ENCODE measurements around the gene MEI4.

The MEI4 gene

DNA sequence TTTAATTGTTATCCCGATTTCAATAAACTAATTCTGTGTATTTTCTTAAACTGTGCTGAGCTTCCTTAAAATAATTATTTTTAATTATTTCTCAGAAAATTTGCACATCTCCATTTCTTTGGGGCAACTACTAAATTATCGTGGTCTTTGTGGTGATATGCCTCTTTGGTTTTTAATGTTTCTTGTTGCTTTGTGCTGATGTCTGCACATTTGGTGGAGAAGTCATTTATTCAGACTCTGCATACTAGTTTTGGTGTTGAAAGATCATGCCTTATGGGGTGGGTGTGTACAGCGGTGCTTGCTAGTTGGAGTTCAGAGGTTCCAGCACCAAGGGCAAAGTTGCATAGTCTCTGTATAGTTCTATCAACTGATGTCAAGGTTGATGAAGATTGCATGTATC, 253.2 kb downstream of the MEI4 start:
- no peak for DNase-seq (ENCODE audit: low read depth)
- TF ChIP-seq, protein P1, sequence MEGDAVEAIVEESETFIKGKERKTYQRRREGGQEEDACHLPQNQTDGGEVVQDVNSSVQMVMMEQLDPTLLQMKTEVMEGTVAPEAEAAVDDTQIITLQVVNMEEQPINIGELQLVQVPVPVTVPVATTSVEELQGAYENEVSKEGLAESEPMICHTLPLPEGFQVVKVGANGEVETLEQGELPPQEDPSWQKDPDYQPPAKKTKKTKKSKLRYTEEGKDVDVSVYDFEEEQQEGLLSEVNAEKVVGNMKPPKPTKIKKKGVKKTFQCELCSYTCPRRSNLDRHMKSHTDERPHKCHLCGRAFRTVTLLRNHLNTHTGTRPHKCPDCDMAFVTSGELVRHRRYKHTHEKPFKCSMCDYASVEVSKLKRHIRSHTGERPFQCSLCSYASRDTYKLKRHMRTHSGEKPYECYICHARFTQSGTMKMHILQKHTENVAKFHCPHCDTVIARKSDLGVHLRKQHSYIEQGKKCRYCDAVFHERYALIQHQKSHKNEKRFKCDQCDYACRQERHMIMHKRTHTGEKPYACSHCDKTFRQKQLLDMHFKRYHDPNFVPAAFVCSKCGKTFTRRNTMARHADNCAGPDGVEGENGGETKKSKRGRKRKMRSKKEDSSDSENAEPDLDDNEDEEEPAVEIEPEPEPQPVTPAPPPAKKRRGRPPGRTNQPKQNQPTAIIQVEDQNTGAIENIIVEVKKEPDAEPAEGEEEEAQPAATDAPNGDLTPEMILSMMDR (conservative IDR thresholded peaks at IDR 0.05; ENCODE audit: control insufficient read depth, insufficient read depth, low read depth, low read length), result no peak
- H3K4me3 ChIP-seq (ENCODE audit: control insufficient read depth, low read depth, low read length), result no peak overlapping the region

DNA sequence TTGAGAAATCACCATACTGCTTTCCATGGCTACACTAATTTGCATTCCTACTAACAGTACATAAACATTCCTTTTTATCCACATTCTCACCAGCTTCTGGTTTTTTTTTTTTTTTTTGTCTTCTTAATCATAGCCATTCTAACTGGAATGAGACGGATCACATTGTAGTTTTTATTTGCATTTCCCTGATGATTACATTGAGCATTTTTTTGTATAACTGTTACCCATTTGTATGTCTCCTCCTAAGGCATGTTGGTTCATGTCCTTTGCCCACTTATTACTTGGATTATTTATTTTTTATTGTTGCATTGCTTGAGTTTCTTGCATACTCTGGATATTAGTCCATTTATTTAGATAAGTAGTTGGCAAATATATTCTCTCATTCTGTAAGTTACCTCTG, 258.0 kb downstream of the MEI4 start:
- no peak for DNase-seq (ENCODE audit: low read depth)
- H3K4me3 ChIP-seq (ENCODE audit: control insufficient read depth, low read depth, low read length), result no peak overlapping the region
- TF ChIP-seq, protein P1 (conservative IDR thresholded peaks at IDR 0.05; ENCODE audit: control insufficient read depth, insufficient read depth, low read depth, low read length), result no peak

DNA sequence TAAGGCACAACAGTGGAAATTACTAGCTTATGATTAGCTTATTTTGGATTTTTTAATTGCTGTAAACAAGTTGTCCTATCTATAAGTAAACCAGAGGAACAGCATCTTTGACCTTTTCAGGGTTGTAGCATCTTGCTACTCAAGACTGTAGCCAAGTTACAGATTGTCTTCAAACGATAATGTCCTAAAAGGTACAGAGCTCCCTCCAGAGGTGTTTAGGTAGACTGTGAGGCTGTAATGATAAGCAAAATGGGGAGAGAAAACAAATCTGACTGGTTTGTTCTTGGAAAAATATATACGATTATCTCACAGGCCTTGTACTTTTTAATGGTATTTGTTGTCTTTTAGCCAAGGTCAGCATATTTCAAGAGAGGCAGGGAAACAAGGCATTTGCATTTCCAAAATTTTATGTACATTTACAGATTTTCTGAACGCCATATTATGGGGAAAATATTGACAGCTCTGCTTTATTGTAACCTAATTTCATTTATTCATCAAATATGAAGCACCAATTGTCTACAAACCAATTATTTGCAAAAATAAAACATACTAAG, 273.4 kb downstream of the MEI4 start:
- TF ChIP-seq, protein P1 (conservative IDR thresholded peaks at IDR 0.05; ENCODE audit: control insufficient read depth, insufficient read depth, low read depth, low read length), result no peak
- DNase-seq (ENCODE audit: low read depth), result no peak
- H3K4me3 ChIP-seq (ENCODE audit: control insufficient read depth, low read depth, low read length), result no peak overlapping the region

DNA sequence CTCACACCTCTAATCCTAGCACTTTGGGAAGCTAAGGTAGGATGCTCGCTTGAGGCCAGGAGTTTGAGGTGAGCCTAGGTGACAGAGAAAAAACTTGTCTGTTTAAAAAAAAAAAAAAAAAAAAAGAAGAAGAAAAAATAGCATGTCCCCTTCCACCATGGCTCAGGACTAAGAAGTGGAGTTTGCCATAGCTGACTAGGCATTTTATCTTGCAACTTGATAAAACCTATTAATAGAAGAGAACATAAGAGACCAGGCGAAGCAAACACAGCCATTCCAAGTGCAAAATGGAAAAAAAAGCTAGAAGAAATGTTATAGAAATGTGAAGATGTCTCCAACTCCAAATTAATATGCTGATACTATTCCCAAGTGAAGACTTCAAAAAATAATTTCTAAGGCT, 277.5 kb downstream of the MEI4 start:
- DNase-seq (ENCODE audit: low read depth), result no peak
- TF ChIP-seq, protein P1 (conservative IDR thresholded peaks at IDR 0.05; ENCODE audit: control insufficient read depth, insufficient read depth, low read depth, low read length), result no peak
- no peak overlapping the region for H3K4me3 ChIP-seq (ENCODE audit: control insufficient read depth, low read depth, low read length)

DNA sequence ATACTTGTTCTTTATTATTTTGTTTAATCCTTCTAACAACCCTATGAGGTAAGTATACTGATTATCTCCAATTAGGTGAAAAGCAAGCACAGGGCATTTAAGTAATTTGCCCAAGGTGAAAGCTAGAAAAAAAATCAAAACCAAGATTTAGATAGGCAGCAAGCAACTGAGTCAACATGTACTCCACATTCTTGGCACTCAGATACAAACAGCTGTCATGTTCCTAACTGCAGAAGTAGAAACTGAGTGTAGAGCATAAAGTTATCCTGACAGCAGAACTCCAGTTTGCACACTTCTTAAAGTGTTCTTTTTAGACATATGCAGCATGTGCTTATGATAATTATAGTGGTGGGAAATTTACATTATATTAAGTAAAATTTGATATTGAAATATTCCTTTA, 278.1 kb downstream of the MEI4 start:
- H3K4me3 ChIP-seq (ENCODE audit: control insufficient read depth, low read depth, low read length), result no peak overlapping the region
- DNase-seq (ENCODE audit: low read depth), result no peak
- TF ChIP-seq, protein P1 (conservative IDR thresholded peaks at IDR 0.05; ENCODE audit: control insufficient read depth, insufficient read depth, low read depth, low read length), result no peak

DNA sequence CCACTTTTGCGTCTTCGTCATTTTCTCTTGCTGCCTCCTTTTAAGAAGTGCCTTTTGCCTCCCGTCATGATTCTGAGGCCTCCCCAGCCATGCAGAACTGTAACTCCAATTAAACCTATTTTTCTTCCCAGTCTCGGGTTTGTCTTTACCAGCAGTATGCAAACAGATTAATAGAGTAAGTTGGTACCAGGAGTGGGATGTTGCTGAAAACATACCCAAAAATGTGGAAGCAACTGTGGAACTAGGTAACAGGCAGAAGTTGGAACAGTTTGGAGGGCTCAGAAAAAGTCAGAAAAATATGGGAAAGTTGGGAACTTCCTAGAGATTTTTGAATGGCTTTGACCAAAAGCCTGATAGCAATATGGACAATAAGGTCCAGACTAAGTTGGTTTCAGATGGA, 309.2 kb downstream of the MEI4 start:
- DNase-seq (ENCODE audit: low read depth), result no peak
- no peak overlapping the region for H3K4me3 ChIP-seq (ENCODE audit: control insufficient read depth, low read depth, low read length)
- TF ChIP-seq, protein P1 (conservative IDR thresholded peaks at IDR 0.05; ENCODE audit: control insufficient read depth, insufficient read depth, low read depth, low read length), result no peak

DNA sequence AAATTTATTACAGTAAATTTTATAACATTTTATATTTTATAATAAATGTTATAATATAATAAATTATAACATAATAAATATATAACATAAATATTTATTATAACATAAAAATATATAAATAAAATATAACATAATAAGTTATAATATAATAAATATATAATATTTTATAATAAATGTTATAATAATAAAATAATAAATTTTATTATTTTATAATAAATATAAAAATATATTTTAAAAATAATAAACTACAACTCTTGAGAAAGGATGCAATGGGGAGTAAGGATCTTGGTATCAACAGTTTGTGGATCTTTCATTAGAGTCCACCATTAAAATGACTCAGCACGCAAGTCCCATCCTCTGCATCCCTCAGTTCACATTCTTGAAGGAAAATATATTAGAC, 312.6 kb downstream of the MEI4 start:
- DNase-seq (ENCODE audit: low read depth), result no peak
- TF ChIP-seq, protein P1 (conservative IDR thresholded peaks at IDR 0.05; ENCODE audit: control insufficient read depth, insufficient read depth, low read depth, low read length), result no peak
- H3K4me3 ChIP-seq (ENCODE audit: control insufficient read depth, low read depth, low read length), result no peak overlapping the region
